Stimulated activated CD4-positive, alpha-beta T cell treated with anti-CD3 and anti-CD28 coated beads, TNF-alpha, amount 100 ng/mL, for 24 hours (primary cell): Measurements from ENCODE around the gene HIGD2A.

Source experiments
- DNase-seq, 3 experiments: peaks; one replicate each; pipeline ENCODE4 v3.0.0-alpha.2; 2020; ENCODE audit warnings: low read depth in 3 of 3

Gene HIGD2A

GRCh38 chr5:176369934-176370711 lies 18.4 kb upstream of the HIGD2A start:
- DNase-seq = no peak

- DNase-seq = no peak
Observed at GRCh38 chr5:176371621-176372539, 16.7 kb upstream of the HIGD2A start.

DNA sequence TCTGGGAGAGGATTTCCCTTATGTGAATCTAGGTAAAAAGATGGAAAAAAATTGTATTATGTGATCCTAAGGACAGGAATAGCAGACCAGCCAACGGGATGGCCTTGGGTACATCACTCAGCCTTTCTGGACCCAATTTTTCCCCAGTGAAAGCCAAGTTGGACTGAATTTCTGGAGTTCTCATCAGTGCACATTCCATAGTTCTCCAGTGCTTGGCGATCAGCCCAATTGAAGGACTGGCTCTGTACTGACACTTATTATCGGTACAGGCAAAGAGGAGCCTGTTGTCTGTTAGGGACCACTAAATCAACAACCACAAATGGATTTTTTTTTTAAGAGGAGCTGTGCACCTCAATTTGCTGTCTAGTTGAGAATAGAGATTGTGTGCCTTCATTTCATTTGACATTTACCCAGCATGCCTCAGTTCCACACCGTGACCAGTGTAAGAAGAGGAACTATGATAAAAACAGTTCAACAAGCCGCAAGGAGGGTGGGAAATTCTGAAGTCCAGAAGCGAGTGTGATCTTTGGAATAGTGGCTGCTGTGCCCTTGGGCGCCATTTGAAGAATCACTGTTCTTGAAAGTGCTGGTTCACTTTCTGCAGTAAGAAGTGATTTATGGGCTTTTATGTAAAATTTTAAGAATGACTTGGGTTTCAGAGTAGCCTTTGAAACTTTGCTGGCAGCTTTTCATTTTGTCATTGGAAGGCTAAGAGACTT lies 15.3 kb upstream of the HIGD2A start:
- DNase-seq = no peak

DNA sequence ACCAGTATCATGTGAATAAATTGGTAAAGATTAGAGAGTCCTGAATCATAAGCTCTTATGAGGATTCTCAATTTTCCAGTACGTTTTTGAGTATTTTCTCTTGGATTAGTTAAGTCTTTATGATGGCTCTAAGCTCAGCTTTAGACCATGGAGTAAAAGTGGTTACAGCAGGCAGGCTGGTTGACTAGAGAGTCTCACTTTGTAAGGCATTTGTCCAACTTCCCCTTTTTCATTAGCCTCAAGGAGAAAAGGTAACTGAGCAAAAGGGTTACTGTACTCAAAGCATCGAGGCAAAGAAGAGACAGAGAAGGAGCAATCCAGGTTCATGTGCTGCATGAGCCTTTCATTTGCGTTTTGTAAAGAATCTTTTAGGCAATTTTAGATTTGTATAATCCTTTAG lies 8.7 kb upstream of the HIGD2A start:
- DNase-seq = no peak

DNA sequence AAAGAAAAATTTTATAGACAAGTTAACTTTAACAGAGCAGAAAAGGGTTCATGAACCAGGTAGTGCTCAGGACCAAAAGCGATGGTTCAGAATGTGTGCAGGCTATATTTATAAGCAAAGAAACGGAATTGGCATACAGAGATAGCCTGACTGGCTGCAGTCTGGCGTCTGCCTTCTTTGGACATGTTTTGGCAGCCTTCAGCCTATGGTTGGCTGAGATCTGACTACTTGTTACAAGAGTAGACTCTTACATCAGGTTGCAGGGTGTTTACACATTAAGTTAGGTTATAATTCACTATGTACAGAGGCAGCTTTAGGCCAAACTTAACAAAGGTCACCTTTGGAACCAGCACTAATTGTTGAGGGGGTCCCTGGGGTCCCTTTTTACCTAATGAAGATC lies 7.1 kb upstream of the HIGD2A start:
- DNase-seq = no peak

GRCh38 chr5:176381979-176382378 lies 6.6 kb upstream of the HIGD2A start:
- DNase-seq = no peak

- DNase-seq = no peak
Observed at GRCh38 chr5:176382721-176383120, 5.8 kb upstream of the HIGD2A start.

GRCh38 chr5:176383248-176383905 lies 5.2 kb upstream of the HIGD2A start:
- DNase-seq = no peak

GRCh38 chr5:176383961-176384360 lies 4.6 kb upstream of the HIGD2A start:
- DNase-seq = no peak

- DNase-seq = no peak
Observed at GRCh38 chr5:176384366-176384930, 4.1 kb upstream of the HIGD2A start.

GRCh38 chr5:176384991-176385390 lies 3.6 kb upstream of the HIGD2A start:
- DNase-seq = no peak

DNA sequence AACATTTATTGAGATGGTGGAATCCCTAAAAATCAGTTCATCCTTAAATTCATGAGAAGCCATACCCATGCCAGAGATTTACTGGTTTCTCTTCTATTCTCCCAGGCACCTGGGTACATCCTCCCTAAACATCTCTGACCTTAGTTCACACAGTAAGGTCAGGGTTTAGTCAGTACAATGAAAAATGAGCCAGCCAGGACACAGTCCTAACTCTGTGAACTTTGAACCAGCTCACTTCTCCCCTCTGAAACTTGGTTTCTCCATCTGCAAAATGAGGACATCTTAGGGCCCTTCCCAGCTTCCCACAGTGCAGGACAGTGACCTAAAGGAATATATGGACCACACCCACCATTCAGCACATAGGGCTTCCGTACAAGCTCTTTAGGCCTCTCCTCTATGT lies 2.1 kb upstream of the HIGD2A start:
- no peak for DNase-seq

- no peak for DNase-seq
Observed at GRCh38 chr5:176387384-176387925, 1.1 kb upstream of the HIGD2A start.

- DNase-seq = no peak
Observed at GRCh38 chr5:176388003-176388443, 528 bp upstream of the HIGD2A start.

DNA sequence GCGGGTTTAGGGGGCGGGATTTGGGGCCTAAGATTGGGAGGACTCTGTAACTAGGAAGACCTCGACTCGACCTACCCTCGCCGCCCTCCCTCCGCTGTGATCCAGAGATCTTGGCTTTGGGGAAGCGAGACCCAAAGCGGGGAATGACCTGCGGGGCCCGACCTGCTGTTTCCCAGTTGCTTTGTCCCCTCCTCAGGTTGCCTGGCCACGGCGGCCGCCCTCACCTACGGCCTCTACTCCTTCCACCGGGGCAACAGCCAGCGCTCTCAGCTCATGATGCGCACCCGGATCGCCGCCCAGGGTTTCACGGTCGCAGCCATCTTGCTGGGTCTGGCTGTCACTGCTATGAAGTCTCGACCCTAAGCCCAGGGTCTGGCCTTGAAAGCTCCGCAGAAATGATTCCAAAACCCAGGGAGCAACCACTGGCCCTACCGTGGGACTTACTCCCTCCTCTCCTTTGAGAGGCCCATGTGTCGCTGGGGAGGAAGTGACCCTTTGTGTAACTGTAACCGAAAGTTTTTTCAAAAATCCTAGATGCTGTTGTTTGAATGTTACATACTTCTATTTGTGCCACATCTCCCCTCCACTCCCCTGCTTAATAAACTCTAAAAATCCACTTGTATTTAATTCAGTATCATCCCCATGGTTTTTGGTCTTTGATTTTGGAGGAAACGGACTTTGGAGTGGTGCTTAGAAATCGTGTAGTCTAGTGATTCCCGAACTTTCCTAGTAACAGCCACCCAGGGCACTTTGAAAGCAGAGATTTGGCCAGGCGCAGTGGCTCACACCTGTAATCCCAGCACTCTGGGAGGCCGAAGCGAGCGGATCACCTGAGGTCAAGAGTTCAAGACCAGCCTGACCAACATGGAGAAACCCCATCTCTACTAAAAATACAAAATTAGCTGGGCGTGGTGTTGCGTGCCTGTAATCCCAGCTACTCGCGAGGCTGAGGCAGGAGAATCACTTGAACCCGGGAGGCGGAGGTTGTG lies 878 bp downstream of the HIGD2A start:
- DNase-seq = no peak

GRCh38 chr5:176391479-176391878 lies 2.9 kb downstream of the HIGD2A start:
- DNase-seq = no peak

- no peak for DNase-seq
Observed at GRCh38 chr5:176391999-176392398, 3.4 kb downstream of the HIGD2A start.

GRCh38 chr5:176392526-176392925 lies 4.0 kb downstream of the HIGD2A start:
- DNase-seq = no peak

GRCh38 chr5:176394096-176394495 lies 5.5 kb downstream of the HIGD2A start:
- no peak for DNase-seq
